Breast epithelium (tissue), 4 donors: ENCODE results near the gene ATP6V0B. TPM values are rescaled to one million over a fixed set of nuclear protein-coding genes. Genes with fewer than 3 reads are reported as not detected.

Experiments
- DNase-seq, 2 donors: peaks; one replicate each; pipeline ENCODE4 v3.0.0-alpha.2; 2019; ENCODE audit warnings: low spot score in 2 of 2
- H3K27ac ChIP-seq, 2 donors: fragments of 200-600 bp; sonication (generic) in 1 of 2; one replicate each; pipeline ENCODE4 v1.5.1; 2016 to 2019; ENCODE audit warnings: mild to moderate bottlenecking in 1 of 2
- H3K27me3 ChIP-seq, 2 donors: fragments of 200-600 bp; sonication (generic) in 1 of 2; one replicate each; pipeline versions ENCODE4 v1.5.1 to v1.6.0; 2017 to 2019; ENCODE audit warnings: control low read depth in 1 of 2, mild to moderate bottlenecking in 1 of 2
- H3K36me3 ChIP-seq: fragments of 200-600 bp; one replicate; pipeline ENCODE4 v1.5.1; 2019
- H3K4me1 ChIP-seq, 2 donors: fragments of 200-600 bp; sonication (generic); one replicate each; pipeline ENCODE4 v1.5.1; 2016 to 2019; ENCODE audit warnings: control low read depth in 1 of 2
- H3K4me3 ChIP-seq, 3 donors: fragments of 200-600 bp; sonication (generic); 1 replicate in 2 of 3; 2 replicates in 1 of 3; pipeline ENCODE4 v1.5.1; 2016 to 2019; ENCODE audit warnings: mild to moderate bottlenecking in 3 of 3, moderate library complexity in 2 of 3
- H3K9me3 ChIP-seq, 2 donors: fragments of 200-600 bp; sonication (generic) in 1 of 2; one replicate each; pipeline ENCODE4 v1.5.1; 2016 to 2019; ENCODE audit warnings: control low read depth in 1 of 2
- POLR2A ChIP-seq: fragments of 450-650 bp; IDR thresholded peaks from one replicate; pipeline ENCODE4 v1.6.1; 2016; ENCODE audit warnings: antibody characterized with exemption, mild to moderate bottlenecking, moderate library complexity
- POLR2AphosphoS5 ChIP-seq, 3 donors: sonication (generic); formaldehyde crosslinking; IDR thresholded peaks; one replicate each; pipeline ENCODE4 v1.6.1; 2017; ENCODE audit warnings: antibody characterized with exemption in 3 of 3
- intact Hi-C: fragments of 100-400 bp; cut with DNase I; formaldehyde crosslinking; loops from one replicate; pipeline ENCODE4 v1.15.1; 2023; ENCODE audit warnings: low total_unique reads
- total RNA-seq, 3 donors: library from RNA; depleted of rRNA; stranded (reverse); fragments of >200 nt; gene quantifications; one replicate each; pipeline ENCODE4 v1.1.0, GENCODE V29; 2016
- TF ChIP-seq, protein P1 (sequence below), 3 donors: fragments of 450-650 bp; IDR thresholded peaks; one replicate each; pipeline ENCODE4 v1.5.1; 2016 to 2017; ENCODE audit warnings: antibody characterized with exemption in 3 of 3, mild to moderate bottlenecking in 3 of 3, moderate library complexity in 3 of 3

Gene ATP6V0B
- total RNA-seq, 3 donors from 2014 or later, result 131 to 156 (median 155) TPM

GRCh38 chr1:43956234-43956633, 18.5 kb upstream of the ATP6V0B start:
- Histone ChIP-seq H3K4me3 (no peak overlapping the region), H3K27ac (no peak overlapping the region), H3K36me3 (no peaks in the 10 kb centered on the region), H3K9me3 (no peaks in the 10 kb centered on the region), H3K4me1 (no peaks in the 10 kb centered on the region), H3K27me3 (no peaks in the 10 kb centered on the region)
- intact Hi-C loops, result loop anchor here (10.0 kb wide), 1 partner anchor 1111 kb away; the partner anchor contains the start of gene ZNF691
- TF ChIP-seq POLR2A (no peak), POLR2AphosphoS5 (IDR thresholded peaks at IDR 0.05) (no peak)
- TF ChIP-seq, protein P1, sequence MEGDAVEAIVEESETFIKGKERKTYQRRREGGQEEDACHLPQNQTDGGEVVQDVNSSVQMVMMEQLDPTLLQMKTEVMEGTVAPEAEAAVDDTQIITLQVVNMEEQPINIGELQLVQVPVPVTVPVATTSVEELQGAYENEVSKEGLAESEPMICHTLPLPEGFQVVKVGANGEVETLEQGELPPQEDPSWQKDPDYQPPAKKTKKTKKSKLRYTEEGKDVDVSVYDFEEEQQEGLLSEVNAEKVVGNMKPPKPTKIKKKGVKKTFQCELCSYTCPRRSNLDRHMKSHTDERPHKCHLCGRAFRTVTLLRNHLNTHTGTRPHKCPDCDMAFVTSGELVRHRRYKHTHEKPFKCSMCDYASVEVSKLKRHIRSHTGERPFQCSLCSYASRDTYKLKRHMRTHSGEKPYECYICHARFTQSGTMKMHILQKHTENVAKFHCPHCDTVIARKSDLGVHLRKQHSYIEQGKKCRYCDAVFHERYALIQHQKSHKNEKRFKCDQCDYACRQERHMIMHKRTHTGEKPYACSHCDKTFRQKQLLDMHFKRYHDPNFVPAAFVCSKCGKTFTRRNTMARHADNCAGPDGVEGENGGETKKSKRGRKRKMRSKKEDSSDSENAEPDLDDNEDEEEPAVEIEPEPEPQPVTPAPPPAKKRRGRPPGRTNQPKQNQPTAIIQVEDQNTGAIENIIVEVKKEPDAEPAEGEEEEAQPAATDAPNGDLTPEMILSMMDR (IDR thresholded peaks at IDR 0.05), result no peak
- DNase-seq, result no peak

DNA sequence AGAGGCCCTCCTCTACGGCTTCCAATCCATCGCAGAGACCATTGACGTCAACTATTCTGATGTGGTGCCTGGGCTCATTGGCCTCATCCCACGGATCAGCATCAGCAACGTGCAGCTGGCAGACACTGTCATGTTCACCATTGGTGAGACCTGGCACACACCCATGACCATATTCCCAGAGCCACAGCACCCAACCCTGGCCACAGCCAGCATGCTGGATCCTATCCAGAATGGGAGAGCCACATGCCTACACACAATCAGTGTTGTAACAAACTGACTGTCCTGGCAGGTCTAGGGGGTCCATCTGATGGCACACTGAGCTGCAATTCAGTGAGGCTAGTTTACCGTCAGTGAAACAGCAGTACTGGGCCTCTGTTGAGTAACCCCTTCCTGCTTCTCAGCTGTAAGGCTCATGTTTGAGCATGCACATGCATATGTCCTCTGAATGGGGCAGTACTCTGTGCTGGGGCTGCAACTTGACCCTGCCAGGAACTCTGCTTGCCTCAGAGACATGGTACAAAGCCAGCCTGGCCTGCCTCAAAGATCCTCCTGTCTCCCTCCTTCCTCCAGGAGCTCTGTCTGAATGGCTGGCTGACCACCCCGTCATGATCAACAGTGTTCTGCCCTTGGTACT, 17.2 kb upstream of the ATP6V0B start:
- intact Hi-C loops, result loop anchor here (10.0 kb wide), 1 partner anchor 1113 kb away; the partner anchor contains the start of gene ZNF691
- no peak for TF ChIP-seq POLR2AphosphoS5 (IDR thresholded peaks at IDR 0.05)
- TF ChIP-seq, protein P1 (IDR thresholded peaks at IDR 0.05), result no peak
- no peak for TF ChIP-seq POLR2A
- Histone ChIP-seq H3K36me3 (no peaks in the 10 kb centered on the region), H3K9me3 (no peaks in the 10 kb centered on the region), H3K27ac (no peak overlapping the region), H3K27me3 (no peaks in the 10 kb centered on the region), H3K4me3 (no peak overlapping the region), H3K4me1 (no peaks in the 10 kb centered on the region)
- no peak for DNase-seq

GRCh38 chr1:43958351-43959255, 16.2 kb upstream of the ATP6V0B start:
- H3K4me1 ChIP-seq, result no peaks in the 10 kb centered on the region
- TF ChIP-seq POLR2A (no peak), POLR2AphosphoS5 (IDR thresholded peaks at IDR 0.05) (no peak)
- TF ChIP-seq, protein P1 (IDR thresholded peaks at IDR 0.05), result no peak
- H3K4me3 ChIP-seq, result no peak overlapping the region
- no peak for DNase-seq
- no peaks in the 10 kb centered on the region for H3K9me3 ChIP-seq
- H3K27ac ChIP-seq, result no peak overlapping the region
- no peaks in the 10 kb centered on the region for H3K36me3 ChIP-seq
- H3K27me3 ChIP-seq, result no peaks in the 10 kb centered on the region
- intact Hi-C loops, result loop anchor here (10.0 kb wide), 1 partner anchor 1114 kb away; the partner anchor contains the start of gene ZNF691

DNA sequence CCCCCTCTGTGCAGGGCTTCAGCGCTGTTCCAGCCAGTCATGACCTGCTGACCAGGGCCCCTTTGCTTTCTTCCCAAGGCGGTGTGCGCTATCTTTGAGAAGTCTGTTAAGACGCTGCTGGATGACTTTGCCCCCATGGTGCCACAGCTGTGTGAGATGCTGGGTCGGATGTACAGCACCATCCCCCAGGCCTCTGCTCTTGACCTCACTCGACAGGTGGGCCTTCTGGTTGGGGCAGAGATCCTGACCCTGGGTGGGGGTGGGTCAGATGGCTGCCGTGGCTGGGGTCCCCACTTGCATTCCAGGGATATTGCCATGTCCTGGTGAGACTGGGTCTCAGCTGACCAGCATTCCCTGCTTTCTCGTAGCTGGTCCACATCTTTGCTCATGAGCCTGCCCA, 14.0 kb upstream of the ATP6V0B start:
- TF ChIP-seq, protein P1 (IDR thresholded peaks at IDR 0.05), result no peak
- no peak for TF ChIP-seq POLR2AphosphoS5 (IDR thresholded peaks at IDR 0.05)
- no peak for TF ChIP-seq POLR2A
- DNase-seq, result no peak
- Histone ChIP-seq H3K27ac (no peak overlapping the region), H3K27me3 (no peaks in the 10 kb centered on the region), H3K9me3 (no peaks in the 10 kb centered on the region), H3K4me1 (no peaks in the 10 kb centered on the region), H3K36me3 (no peaks in the 10 kb centered on the region), H3K4me3 (no peak overlapping the region)
- intact Hi-C loops, result no loop called here

DNA sequence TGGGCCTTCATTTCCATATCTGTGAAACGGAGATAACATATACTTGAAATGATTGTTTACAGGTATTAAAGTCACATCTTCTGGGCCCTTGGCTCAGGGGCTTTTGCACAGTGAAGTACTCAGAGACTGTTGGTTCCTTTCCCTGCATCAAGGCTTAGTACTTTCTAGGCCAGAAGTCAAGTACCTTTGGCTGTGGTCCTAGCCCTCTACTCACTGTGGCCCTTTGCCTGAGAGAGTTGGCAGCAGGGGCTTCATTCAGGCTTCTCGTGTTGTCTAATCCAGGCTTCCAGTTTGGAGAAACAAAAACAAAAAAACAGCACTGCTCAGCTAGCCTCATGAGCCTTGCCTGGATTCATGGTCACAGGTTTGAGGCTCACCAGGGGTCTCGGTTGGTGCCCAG, 13.1 kb upstream of the ATP6V0B start:
- intact Hi-C loops, result no loop called here
- Histone ChIP-seq H3K27ac (no peak overlapping the region), H3K27me3 (no peaks in the 10 kb centered on the region), H3K36me3 (no peaks in the 10 kb centered on the region), H3K9me3 (no peaks in the 10 kb centered on the region), H3K4me1 (no peaks in the 10 kb centered on the region), H3K4me3 (no peak overlapping the region)
- no peak for DNase-seq
- TF ChIP-seq, protein P1 (IDR thresholded peaks at IDR 0.05), result no peak
- TF ChIP-seq POLR2AphosphoS5 (IDR thresholded peaks at IDR 0.05) (no peak), POLR2A (no peak)
